Neural cell (in vitro differentiated cells): ENCODE results near the gene ARMC12. TPM values are rescaled to one million over a fixed set of nuclear protein-coding genes. Genes with fewer than 3 reads are reported as not detected.
"Not testable (repeated sequence)": the region's sequence is repeated elsewhere in the genome, so short reads cannot be mapped to it uniquely, and the experiment has no call there.

Source experiments
- H2AFZ ChIP-seq: fragments of 200-600, 300-800 bp; sonication (generic), shearing (Covaris generic); 2 replicates; pipeline ENCODE4 v1.6.0; 2014; ENCODE audit warnings: low read depth, mild to moderate bottlenecking, antibody characterized with exemption, low read length, moderate library complexity
- H3F3A ChIP-seq: fragments of 200-600 bp; shearing (Covaris generic); 2 replicates; pipeline ENCODE4 v1.6.1; 2016; ENCODE audit warnings: mild to moderate bottlenecking, moderate library complexity, mixed read lengths, antibody characterized with exemption, low read length; ENCODE audit not compliant: insufficient read depth, poor library complexity, severe bottlenecking
- H3K27ac ChIP-seq: fragments of 200-600, 300-800 bp; sonication (generic), shearing (Covaris generic); 2 replicates; pipeline ENCODE4 v1.5.1; 2014; ENCODE audit warnings: mild to moderate bottlenecking, low read length, moderate library complexity
- H3K27me3 ChIP-seq: fragments of 300-800, 200-600 bp; sonication (generic), shearing (Covaris generic); 2 replicates; pipeline ENCODE4 v1.6.0; 2014; ENCODE audit warnings: mild to moderate bottlenecking, low read depth, low read length, moderate library complexity; ENCODE audit not compliant: insufficient read depth
- H3K36me3 ChIP-seq: fragments of 300-800, 200-600 bp; sonication (generic), shearing (Covaris generic); 2 replicates; pipeline ENCODE4 v1.5.1; 2014; ENCODE audit warnings: mild to moderate bottlenecking, antibody characterized with exemption, low read length, moderate library complexity; ENCODE audit not compliant: insufficient read depth
- H3K4me2 ChIP-seq: fragments of 300-800, 200-600 bp; sonication (generic), shearing (Covaris generic); 2 replicates; pipeline ENCODE4 v1.6.0; 2014; ENCODE audit warnings: mild to moderate bottlenecking, low read length
- H3K4me3 ChIP-seq: fragments of 300-800, 200-600 bp; sonication (generic), shearing (Covaris generic); 2 replicates; pipeline ENCODE4 v1.5.1; 2014; ENCODE audit warnings: mild to moderate bottlenecking, low read length, moderate library complexity
- H3K79me2 ChIP-seq: fragments of 200-600 bp; shearing (Covaris generic); replicated peaks from 2 replicates; pipeline ENCODE4 v1.6.0; 2014; ENCODE audit warnings: mild to moderate bottlenecking, low read length, moderate library complexity; ENCODE audit not compliant: insufficient read depth
- H3K9ac ChIP-seq: fragments of 300-800, 200-600 bp; sonication (generic), shearing (Covaris generic); 2 replicates; pipeline ENCODE4 v1.6.1; 2016; ENCODE audit warnings: mild to moderate bottlenecking, low read length, mixed read lengths
- H3K9me2 ChIP-seq: fragments of 200-600 bp; shearing (Covaris generic); 2 replicates; pipeline ENCODE4 v1.6.1; 2016; ENCODE audit warnings: mild to moderate bottlenecking, low read length, mixed read lengths; ENCODE audit not compliant: insufficient read depth
- H3K9me3 ChIP-seq: fragments of 200-600, 300-800 bp; sonication (generic), shearing (Covaris generic); 2 replicates; pipeline ENCODE4 v1.6.1; 2016; ENCODE audit warnings: mild to moderate bottlenecking, mixed run types, low read length, moderate library complexity, mixed read lengths
- H4K20me1 ChIP-seq: fragments of 200-600 bp; shearing (Covaris generic); 2 replicates; pipeline ENCODE4 v1.6.1; 2016; ENCODE audit warnings: mild to moderate bottlenecking, mixed run types; ENCODE audit not compliant: insufficient read depth
- EP300 ChIP-seq: fragments of 450-650 bp; conservative IDR thresholded peaks from 2 replicates; pipeline ENCODE4 v1.6.1; 2014; ENCODE audit warnings: antibody characterized with exemption, mild to moderate bottlenecking, moderate library complexity; ENCODE audit not compliant: poor library complexity, severe bottlenecking
- EZH2 ChIP-seq: fragments of 200-600, 300-800 bp; shearing (Covaris generic), sonication (generic); IDR thresholded peaks from 2 replicates; pipeline ENCODE4 v1.6.1; 2014; ENCODE audit warnings: antibody characterized with exemption, low read length, borderline replicate concordance, mild to moderate bottlenecking; ENCODE audit not compliant: insufficient read depth, poor library complexity, severe bottlenecking
- MXI1 ChIP-seq: fragments of 450-650 bp; conservative IDR thresholded peaks from 2 replicates; pipeline ENCODE4 v1.6.1; 2014; ENCODE audit warnings: antibody characterized with exemption, mild to moderate bottlenecking; ENCODE audit not compliant: poor library complexity, severe bottlenecking
- POLR2AphosphoS5 ChIP-seq: IDR thresholded peaks from 2 replicates; pipeline ENCODE4 v1.6.1; 2012
- RAD21 ChIP-seq: fragments of 450-650 bp; conservative IDR thresholded peaks from 2 replicates; pipeline ENCODE4 v1.6.1; 2014; ENCODE audit warnings: antibody characterized with exemption, mild to moderate bottlenecking, moderate library complexity
- REST ChIP-seq: IDR thresholded peaks from 2 replicates; pipeline ENCODE4 v1.6.1; 2012; ENCODE audit warnings: borderline replicate concordance
- SMC3 ChIP-seq: fragments of 450-650 bp; conservative IDR thresholded peaks from 2 replicates; pipeline ENCODE4 v1.6.1; 2014; ENCODE audit warnings: antibody characterized with exemption, mild to moderate bottlenecking, moderate library complexity; ENCODE audit not compliant: poor library complexity
- TAF1 ChIP-seq: IDR thresholded peaks from 2 replicates; pipeline ENCODE4 v1.6.1; 2012; ENCODE audit warnings: low read depth
- polyA plus RNA-seq: library from polyadenylated mRNA; depleted of rRNA; stranded (reverse); fragments of >200 nt; gene quantifications from 2 replicates; pipeline ENCODE4 v1.2.3, GENCODE V29; 2014
- TF ChIP-seq, protein P1 (sequence below): fragments of 450-650 bp; IDR thresholded peaks from 2 replicates; pipeline ENCODE4 v1.5.1; 2014; ENCODE audit warnings: antibody characterized with exemption, mild to moderate bottlenecking, moderate library complexity; ENCODE audit not compliant: poor library complexity, severe bottlenecking

The ARMC12 gene
- polyA plus RNA-seq, 1 donor from 2014 or later: 2.2 TPM

DNA sequence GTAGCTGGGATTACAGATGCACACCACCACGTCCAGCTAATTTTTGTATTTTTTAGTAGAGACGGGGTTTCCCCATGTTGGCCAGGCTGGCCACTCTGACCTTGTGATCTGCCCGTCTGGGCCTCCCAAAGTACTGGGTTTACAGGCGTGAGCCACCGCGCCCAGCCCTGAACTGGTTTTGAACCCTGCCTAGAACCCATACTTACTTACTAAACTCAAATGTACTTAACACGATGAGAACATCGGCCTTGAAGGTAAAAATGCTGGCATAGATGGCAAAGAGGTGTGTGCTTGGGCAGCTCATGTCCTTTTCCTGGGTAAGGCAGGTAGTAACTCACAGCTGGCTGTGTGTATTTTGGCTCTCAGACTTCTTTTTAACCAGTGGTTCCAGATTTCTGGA is 3.2 kb upstream of the ARMC12 start:
- H3K9ac ChIP-seq: no peak overlapping the region
- H4K20me1 ChIP-seq: no peaks in the 10 kb centered on the region
- no peaks in the 10 kb centered on the region for H3K9me2 ChIP-seq
- H3K79me2 ChIP-seq: no peaks in the 10 kb centered on the region
- no peak overlapping the region for H3K4me3 ChIP-seq
- no peaks in the 10 kb centered on the region for H3K27me3 ChIP-seq
- H3K9me3 ChIP-seq: no peaks in the 10 kb centered on the region
- TF ChIP-seq EP300 (no peak), MXI1 (no peak), REST (no peak), SMC3 (no peak), POLR2AphosphoS5 (no peak), EZH2 (no peak), RAD21 (no peak), TAF1 (no peak)
- TF ChIP-seq, protein P1, sequence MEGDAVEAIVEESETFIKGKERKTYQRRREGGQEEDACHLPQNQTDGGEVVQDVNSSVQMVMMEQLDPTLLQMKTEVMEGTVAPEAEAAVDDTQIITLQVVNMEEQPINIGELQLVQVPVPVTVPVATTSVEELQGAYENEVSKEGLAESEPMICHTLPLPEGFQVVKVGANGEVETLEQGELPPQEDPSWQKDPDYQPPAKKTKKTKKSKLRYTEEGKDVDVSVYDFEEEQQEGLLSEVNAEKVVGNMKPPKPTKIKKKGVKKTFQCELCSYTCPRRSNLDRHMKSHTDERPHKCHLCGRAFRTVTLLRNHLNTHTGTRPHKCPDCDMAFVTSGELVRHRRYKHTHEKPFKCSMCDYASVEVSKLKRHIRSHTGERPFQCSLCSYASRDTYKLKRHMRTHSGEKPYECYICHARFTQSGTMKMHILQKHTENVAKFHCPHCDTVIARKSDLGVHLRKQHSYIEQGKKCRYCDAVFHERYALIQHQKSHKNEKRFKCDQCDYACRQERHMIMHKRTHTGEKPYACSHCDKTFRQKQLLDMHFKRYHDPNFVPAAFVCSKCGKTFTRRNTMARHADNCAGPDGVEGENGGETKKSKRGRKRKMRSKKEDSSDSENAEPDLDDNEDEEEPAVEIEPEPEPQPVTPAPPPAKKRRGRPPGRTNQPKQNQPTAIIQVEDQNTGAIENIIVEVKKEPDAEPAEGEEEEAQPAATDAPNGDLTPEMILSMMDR: no peak
- H3K36me3 ChIP-seq: no peaks in the 10 kb centered on the region
- no peak overlapping the region for H2AFZ ChIP-seq
- H3K4me2 ChIP-seq: no peak overlapping the region
- peaks cover 5% of the 10 kb centered on the region for H3F3A ChIP-seq
- H3K27ac ChIP-seq: no peak overlapping the region

GRCh38 chr6:35734319-35734718 is 2.5 kb upstream of the ARMC12 start:
- not testable (repeated sequence) for H3K4me2 ChIP-seq, H3K79me2 ChIP-seq, H2AFZ ChIP-seq, H3K9me3 ChIP-seq, H3K4me3 ChIP-seq, H3K9ac ChIP-seq, H3K27ac ChIP-seq, H3K9me2 ChIP-seq, H4K20me1 ChIP-seq, H3K36me3 ChIP-seq, H3F3A ChIP-seq, H3K27me3 ChIP-seq

DNA sequence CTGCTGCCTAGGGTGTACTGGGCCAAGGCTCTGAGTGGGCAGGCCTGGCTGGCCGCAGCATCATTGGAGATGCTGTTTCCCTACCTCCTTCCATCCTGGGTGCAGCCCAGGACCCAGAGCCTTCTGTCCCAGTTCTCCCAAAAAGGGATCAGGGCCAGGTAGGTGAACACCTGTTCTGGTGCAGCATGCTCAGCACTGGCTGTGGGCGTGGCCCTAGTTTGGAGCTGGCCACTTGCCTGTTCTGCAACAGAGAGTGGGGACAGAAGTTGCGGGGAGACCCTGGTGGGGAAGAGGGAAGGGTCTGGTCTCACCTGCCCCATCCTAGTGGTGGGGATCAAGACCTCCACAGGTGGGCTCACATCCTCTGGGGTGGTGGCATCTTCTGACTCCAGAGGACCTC is 1.4 kb upstream of the ARMC12 start:
- Histone ChIP-seq H3F3A (peaks cover 5% of the 10 kb centered on the region), H3K27me3 (no peaks in the 10 kb centered on the region), H3K9ac (no peak overlapping the region), H3K9me2 (no peaks in the 10 kb centered on the region), H3K36me3 (no peaks in the 10 kb centered on the region), H3K4me3 (no peak overlapping the region), H3K79me2 (no peaks in the 10 kb centered on the region), H3K4me2 (no peak overlapping the region), H3K9me3 (no peaks in the 10 kb centered on the region), H3K27ac (no peak overlapping the region), H4K20me1 (no peaks in the 10 kb centered on the region), H2AFZ (no peak overlapping the region)
- TF ChIP-seq TAF1 (no peak), SMC3 (no peak), REST (no peak), EZH2 (no peak), RAD21 (no peak), EP300 (no peak), MXI1 (no peak), POLR2AphosphoS5 (no peak)
- TF ChIP-seq, protein P1: no peak
